Stimulated activated CD4-positive, alpha-beta T cell treated with anti-CD3 and anti-CD28 coated beads, TNF-alpha, amount 100 ng/mL, for 24 hours (primary cell): ENCODE results near the gene DISC1.

Experiments
- DNase-seq, 3 experiments: peaks; one replicate each; pipeline ENCODE4 v3.0.0-alpha.2; 2020; ENCODE audit warnings: low read depth in 3 of 3

Gene DISC1

GRCh38 chr1:231695439-231696255 is 69.1 kb downstream of the DISC1 start:
- no peak for DNase-seq

- no peak for DNase-seq
Measured at GRCh38 chr1:231699784-231700183, 73.2 kb downstream of the DISC1 start.

DNA sequence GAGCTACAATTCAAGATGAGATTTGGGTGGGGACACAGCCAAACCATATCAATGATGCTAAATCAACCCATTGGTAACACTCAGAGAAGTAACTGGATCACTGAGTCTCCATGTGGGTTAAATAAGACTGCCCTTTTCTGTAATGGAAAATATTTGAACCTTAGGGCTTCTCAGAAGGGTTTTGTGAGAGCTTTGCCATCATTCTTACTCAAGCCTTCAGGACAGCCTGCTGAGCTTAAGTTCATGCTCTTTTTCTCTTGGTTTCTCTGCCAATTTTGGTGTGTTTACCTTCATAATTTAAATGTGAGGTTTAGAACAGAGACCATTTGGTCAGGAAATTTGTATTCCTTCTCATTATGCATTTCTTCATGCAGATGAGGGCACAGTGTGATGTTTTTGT is 74.7 kb downstream of the DISC1 start:
- DNase-seq = no peak

- no peak for DNase-seq
Measured at GRCh38 chr1:231702331-231702730, 75.7 kb downstream of the DISC1 start.

GRCh38 chr1:231702804-231703203 is 76.2 kb downstream of the DISC1 start:
- no peak for DNase-seq

GRCh38 chr1:231705806-231706760 is 79.5 kb downstream of the DISC1 start:
- DNase-seq = no peak

DNA sequence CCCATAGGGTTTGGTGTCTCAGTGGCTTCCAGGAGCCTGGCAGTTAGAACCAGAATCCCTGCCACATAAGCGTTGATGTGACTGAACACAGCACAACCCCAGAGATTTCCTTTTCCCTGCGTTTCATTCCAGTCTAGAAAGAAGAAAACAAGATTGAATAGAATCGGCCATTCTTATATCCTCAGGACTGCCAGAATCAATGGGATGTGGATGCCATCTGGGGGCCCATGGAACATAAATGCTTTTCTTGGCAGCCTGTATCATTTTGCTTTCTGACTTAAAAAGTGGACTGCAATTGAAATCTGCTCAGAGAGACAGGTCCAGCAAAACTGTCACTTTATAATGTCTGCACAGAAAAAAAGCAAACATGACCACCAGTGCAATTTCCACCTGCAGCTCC is 80.3 kb downstream of the DISC1 start:
- DNase-seq = no peak

- no peak for DNase-seq
Measured at GRCh38 chr1:231707407-231707806, 80.8 kb downstream of the DISC1 start.

- no peak for DNase-seq
Measured at GRCh38 chr1:231708394-231708793, 81.8 kb downstream of the DISC1 start.

DNA sequence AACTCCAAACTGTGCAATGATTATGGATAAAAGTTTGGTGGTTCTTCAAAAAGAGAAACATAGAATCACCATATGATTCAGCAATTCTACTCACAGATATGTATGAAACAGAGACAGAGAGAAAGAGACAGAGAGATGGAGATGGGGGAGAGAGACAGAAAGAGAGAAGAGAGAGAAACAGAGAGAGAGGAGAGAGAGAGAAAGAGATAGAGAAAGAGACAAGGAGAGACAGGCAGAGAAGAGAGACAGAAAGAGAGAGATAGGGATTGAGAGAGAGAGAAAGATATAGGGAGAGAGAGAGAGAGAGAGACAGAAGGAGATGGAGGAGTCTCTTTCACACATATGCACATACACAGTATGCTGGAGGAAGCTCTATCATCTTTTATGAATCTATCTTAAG is 87.8 kb downstream of the DISC1 start:
- DNase-seq = no peak

DNA sequence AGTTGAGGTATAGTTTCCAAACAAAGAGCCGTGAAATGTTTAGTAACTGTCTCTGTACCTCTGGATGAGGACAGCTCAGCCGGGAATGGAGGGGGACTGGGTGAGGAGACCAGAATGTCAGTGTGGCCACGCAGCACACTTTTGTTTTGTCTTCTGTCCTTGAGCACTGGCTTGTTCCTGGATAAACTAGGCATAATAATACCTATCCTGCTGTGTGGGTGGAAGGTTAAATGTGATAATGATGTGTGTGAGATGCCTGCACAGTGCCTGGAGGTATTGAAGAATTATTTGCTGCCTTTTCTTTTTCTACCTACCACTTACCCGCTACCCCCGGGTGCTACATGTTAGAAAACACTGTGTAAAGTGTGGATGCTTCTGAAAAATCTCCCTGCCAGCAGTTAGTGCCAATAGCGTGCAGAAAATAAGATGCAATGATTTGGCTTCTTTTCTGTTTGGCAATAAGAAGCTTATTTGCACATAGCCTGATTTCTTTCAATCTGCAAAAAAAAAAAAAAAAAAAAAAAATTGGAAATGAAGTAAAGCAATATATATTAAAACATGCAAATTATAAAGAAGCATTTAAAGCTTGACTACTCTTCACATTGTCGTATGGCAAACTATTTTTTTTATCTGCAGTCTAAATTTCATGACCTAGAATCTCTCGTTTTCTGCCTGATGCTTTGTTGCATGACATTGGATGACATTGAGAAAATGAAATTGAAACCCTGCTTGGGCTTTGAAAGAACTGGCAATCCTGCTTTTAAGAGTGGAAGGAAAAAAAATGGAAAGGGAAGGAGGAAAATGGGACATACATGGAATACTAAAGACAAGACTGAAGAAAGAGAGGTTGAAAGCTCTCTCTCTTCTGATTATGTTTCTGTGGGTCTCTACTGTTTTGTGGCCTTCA is 89.5 kb downstream of the DISC1 start:
- no peak for DNase-seq

DNA sequence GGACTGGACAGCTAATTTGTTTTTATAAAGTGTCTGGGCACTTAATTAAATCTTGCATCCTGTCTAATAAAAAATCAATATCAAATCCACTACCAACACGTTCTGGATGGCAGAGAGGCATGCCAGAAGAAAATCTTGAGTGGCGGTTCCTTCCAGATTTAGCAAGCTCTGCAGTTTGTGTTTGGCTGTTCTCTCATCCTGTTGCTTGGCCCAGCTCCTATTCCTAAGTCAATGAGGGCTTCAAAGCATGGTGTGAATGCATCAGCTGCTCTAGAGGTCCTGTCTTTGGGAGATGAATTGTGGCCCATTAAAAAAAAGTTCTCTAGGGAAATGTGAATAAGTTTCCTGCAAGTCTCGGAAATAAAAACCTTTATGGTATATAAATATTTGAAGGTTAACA is 90.3 kb downstream of the DISC1 start:
- DNase-seq = no peak

DNA sequence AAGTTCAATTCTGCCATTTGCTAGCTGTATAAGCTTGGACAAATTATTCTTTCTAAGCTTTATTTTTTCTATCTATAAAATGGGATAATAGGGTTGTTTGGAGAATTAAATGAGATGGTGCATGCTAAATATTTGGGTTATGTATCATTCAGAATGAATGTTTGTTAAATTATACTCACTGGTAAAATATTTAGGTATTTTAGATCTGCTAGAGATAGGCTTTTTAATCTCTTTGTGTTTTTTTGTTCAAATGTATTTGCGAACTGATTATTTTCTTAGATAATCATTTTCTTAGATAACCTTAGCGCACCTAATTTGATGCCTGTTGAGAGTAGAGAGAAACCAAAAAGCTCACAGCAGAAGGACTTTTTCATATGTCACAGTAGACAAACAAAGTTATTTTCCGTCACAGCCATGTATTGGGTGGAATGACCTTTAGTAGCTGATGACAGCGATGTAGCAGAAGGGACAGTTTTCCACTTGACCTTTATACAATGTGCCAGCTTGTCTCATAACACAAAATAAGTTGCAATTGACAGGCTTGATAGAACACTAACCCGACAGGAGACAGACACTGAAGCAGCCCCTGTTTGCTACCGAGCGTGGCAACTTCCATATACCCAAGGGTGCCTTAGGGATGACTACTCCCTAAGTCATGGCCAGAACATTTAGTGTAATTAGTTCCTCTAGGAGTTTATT is 93.0 kb downstream of the DISC1 start:
- no peak for DNase-seq

DNA sequence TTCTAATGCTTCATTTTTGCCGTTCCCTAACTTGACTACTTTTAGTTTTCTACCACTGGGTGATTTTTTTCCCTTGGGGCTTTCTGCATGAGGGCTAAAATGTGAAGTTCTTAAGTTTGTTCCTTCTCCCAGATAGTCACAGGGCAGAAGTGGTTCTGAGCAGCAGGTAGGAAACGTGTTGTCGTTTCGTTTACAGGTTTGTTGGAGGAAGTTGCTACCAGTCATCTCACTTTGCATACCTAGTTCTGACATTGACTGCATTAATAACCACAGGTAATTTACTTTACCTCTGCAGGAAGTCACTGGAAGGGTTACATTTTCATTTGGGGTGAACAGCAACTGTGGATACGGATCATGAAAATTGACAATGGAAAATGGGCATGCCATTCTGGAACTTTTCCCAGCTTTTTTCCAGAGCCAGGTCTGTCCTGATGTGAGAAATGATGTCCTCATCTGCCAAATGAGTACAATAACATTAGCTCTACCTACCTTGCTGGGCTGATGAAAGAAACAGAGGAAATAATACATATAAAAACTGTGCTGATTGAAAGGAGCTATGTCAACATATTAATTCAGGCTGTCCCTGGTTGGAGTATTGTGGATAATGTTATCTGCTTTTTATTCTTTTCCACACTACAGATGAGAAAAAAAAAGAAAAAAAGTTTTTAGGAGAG is 94.2 kb downstream of the DISC1 start:
- DNase-seq = no peak

GRCh38 chr1:231721436-231721835 is 94.8 kb downstream of the DISC1 start:
- DNase-seq = no peak

GRCh38 chr1:231722356-231722755 is 95.8 kb downstream of the DISC1 start:
- DNase-seq = no peak

GRCh38 chr1:231723146-231723545 is 96.6 kb downstream of the DISC1 start:
- DNase-seq = no peak

DNA sequence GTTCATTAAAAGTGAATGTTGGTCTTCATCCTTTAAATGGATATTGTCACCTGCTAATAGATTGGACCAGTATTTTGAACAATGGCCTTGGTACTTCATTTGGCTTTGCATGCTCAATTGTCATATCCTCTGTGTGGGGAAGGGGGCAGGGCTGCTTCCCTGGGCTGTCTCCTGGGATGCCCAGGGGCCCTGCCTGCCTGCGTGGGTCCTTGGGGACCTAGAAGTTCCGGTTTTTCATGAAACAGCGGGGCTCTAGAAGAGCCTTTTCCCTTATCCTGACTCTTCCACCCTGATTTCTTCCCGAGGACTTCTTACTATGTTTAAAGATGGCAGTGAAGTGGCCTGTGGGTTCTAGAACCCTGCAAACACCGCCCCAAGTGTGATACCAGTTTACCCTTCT is 97.5 kb downstream of the DISC1 start:
- no peak for DNase-seq

GRCh38 chr1:231724876-231725647 is 98.5 kb downstream of the DISC1 start:
- DNase-seq = no peak

DNA sequence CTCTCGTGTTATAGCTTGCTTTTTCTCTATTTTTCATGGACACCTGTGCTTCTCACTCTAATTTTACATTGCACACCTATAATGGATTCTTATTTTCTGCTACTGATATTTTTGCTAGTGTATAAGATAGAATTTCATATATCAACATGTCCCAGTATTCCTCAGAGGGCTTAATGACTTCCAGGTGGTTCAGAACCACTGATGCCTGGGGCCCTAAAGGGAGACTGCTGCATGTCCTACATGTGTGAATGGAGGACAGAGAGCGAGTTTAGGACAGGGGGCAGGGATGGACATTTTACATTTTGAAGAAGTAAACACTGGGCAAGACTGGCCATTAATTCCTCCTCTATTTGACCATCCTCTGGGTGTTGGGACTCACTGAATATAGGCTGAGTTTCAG is 100.6 kb downstream of the DISC1 start:
- no peak for DNase-seq
